ENCODE results near the gene RUNX1.

- TF ChIP-seq CTCF (IDR thresholded peaks at IDR 0.05; ENCODE audit: low read depth, low read length) (no peak), POLR2A (IDR thresholded peaks at IDR 0.05; ENCODE audit: extremely low read depth, insufficient read length) (no peak), MAX (IDR thresholded peaks at IDR 0.05; ENCODE audit: low read depth, low read length) (no peak)
These were observed 31.8 kb downstream of the RUNX1 start for GRCh38 chr21:35017256-35017655.
